HG02642 (cell line): Measurements from ENCODE around the gene TPP2.

Experiments used
- ATAC-seq: cut with Tn5 transposase; IDR thresholded peaks from one replicate; pipeline ENCODE4 v1.9.1; 2021; ENCODE audit warnings: mild to moderate bottlenecking; ENCODE audit not compliant: unreplicated experiment, poor library complexity

TPP2 gene

DNA sequence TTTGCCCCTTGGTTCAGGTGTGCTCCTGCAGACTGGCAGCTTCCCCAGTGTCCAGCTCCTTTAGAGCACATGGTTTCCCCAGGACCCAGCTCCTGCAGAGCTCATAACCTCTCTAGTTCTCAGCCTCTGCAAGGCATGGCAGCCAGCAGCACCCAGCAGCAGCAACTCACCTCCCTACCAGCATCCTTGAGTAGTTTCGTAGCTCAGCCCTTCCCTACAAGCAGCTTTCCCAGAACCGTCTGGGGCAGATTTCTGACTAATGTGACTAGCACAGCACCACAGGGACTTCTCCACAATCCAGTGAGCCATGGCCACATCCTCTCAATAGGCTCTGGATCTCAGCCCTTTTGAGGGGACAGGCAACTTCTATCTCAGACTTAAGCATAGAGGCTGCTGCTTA is 112.2 kb downstream of the TPP2 start:
- no peak for ATAC-seq

DNA sequence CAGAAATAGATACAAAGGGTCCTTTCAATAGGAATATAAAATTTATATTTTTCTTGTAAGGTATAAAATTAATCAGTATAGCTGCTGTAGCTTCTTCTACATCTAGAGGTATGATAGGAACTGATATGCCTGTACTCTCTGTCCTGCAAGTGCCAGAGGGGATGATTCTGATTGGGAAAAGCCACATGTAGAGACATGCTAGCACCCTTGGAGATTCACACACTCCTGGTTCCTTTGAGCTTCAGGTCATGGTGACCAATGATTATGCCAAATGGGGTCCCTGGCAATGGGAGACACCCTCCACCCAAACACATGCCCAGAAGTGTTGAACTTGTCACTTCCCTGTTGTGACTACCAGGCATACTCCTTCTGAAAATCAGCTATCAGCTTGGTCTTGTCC is 112.8 kb downstream of the TPP2 start:
- ATAC-seq, result no peak

DNA sequence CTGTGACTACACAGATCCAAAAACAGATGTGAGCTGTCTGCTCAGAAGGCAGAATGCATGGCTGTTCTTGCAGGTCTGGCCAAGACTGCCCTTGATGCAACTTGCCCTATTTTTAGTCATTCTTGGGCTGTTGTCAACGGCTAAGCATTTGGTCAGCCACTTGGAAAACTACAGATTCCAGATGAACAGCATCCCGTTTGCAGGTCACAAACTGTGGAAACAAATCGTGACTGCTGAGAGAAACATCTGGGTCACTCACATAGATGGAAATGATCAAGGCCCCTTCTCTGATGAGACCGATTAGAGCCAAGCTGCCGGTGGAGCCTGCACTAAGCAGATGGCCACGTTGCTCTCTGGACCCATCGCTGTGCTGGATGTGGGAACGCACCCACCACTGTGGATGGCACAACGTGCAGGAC is 113.5 kb downstream of the TPP2 start:
- ATAC-seq, result no peak

DNA sequence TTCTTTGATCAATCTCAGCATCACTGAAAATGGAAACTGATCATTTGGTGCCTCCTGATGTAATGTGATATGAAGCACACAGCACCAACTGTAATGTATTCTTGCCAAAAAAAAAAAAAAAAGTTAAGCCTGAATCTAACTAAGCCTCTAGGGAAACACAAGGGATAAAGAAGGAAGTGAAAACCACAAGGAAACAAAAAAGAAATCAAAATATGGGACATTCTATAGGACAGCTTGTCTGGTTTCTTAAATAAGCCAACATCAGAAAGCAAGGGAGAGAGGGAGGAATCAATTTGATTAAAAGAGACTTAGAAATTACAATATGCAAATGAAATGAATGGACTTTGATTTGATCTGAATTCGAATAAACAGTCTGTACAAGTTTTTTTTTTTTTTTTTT is 118.7 kb downstream of the TPP2 start:
- ATAC-seq, result no peak

DNA sequence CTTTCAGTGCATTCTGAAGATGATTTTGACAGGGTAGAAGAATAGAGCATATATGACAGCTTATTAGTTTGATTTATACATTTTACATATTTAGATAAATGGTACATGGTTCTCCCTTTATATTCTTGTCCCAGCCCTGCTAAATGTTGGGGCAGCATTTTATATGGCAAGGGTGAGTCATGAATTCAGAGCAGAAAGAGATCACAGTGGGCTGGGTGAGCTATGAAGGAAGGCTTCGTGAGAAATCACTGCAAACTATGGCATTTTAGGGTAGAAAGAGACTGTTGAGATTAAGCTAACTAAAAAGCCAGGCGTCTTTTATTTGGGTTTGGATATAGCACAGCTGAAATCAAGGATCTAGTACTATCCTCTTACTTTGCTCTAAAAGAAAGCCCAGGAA is 122.0 kb downstream of the TPP2 start:
- ATAC-seq, result no peak

DNA sequence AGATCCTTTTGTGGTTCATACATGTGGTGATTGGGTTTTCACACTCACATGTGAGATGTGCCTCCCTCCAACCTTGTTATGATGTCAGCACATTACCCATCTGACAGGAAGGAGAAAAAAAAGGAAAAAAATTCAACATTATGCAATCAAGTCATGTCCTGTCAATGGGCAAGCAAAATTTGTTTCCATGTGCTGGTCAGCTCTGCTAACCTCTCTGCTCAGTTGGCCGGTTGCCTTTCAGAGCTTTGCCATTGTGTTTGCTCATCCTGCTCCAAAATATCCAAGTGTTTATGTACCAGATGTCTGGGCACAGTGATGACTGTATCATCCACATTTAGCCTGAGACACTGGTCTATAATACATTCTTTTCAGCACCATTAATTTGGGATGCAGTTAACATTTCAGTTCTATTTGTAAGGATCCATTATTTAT is 125.0 kb downstream of the TPP2 start:
- no peak for ATAC-seq

DNA sequence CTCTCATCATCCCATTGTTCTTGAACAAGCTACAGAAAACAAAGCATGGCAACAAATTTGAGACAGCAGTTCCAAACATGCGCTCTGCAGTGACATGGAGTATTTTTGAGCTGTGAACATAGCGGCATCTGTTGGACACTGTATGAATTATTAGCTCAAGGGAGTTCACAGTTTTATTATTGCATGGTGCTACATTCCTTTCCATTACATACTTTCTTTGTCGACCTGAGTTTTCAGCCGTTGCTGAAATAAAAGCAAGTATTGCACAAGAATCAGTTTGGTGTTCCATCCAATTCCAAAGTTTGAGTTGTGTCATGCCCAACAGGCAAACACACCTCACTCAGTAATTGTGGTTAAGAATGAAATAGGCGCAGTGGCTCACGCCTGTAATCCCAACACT is 128.1 kb downstream of the TPP2 start:
- ATAC-seq, result no peak

DNA sequence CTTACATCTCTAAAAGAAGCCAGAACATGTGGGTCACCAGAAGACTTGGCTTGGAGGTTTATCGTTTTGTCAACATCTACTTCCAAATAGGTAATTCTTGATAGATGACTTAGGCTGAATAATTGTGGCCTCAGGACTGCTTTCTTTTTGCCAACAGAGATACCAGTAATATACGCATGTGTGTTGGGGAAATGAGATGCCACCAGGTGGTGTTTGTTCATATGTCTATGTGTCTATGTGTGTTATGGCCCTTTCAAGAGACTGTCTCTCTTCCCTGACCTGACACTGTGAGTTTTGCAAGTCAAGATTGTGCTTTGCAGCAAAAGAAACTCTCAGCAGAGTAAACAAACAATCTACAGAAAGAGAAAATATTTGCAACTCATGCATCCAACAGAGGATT is 129.6 kb downstream of the TPP2 start:
- ATAC-seq, result no peak
